Liver (tissue), 9 donors: ENCODE data around the gene SGCD. TPM values are rescaled to one million over a fixed set of nuclear protein-coding genes. Genes with fewer than 3 reads are reported as not detected.

Source experiments
- DNase-seq: peaks from one replicate; pipeline ENCODE4 v3.0.0-alpha.2; 2017; ENCODE audit warnings: low spot score
- H3K27ac ChIP-seq, 2 donors: one replicate each; pipeline ENCODE4 v1.7.0; 2013; ENCODE audit warnings: inconsistent platforms in 2 of 2, low read length in 2 of 2, control low read depth in 1 of 2, low read depth in 1 of 2, mild to moderate bottlenecking in 1 of 2
- H3K27me3 ChIP-seq, 4 donors: one replicate each; pipeline versions ENCODE4 v1.6.1 to v1.7.0; 2013; ENCODE audit warnings: low read length in 3 of 4, inconsistent platforms in 1 of 4, mild to moderate bottlenecking in 1 of 4, moderate library complexity in 1 of 4; ENCODE audit not compliant: control insufficient read depth in 4 of 4, insufficient read depth in 4 of 4
- H3K36me3 ChIP-seq, 4 donors: one replicate each; pipeline versions ENCODE4 v1.6.1 to v1.7.0; 2013; ENCODE audit warnings: low read length in 3 of 4, mild to moderate bottlenecking in 3 of 4, low read depth in 1 of 4, moderate library complexity in 1 of 4; ENCODE audit not compliant: control insufficient read depth in 4 of 4, insufficient read depth in 3 of 4
- H3K4me1 ChIP-seq, 4 donors: one replicate each; pipeline versions ENCODE4 v1.6.1 to v1.7.0; 2013; ENCODE audit warnings: low read length in 3 of 4, mild to moderate bottlenecking in 3 of 4, moderate library complexity in 1 of 4; ENCODE audit not compliant: control insufficient read depth in 4 of 4, insufficient read depth in 4 of 4
- H3K4me3 ChIP-seq, 3 donors: one replicate each; pipeline versions ENCODE4 v1.6.1 to v1.7.0; 2013; ENCODE audit warnings: low read length in 3 of 3, control low read depth in 1 of 3, low read depth in 1 of 3, mild to moderate bottlenecking in 1 of 3
- H3K9ac ChIP-seq, 2 donors: one replicate each; pipeline ENCODE4 v1.7.0; 2013; ENCODE audit warnings: low read length in 2 of 2, mild to moderate bottlenecking in 2 of 2, moderate library complexity in 2 of 2, control low read depth in 1 of 2, low read depth in 1 of 2
- H3K9me3 ChIP-seq, 4 donors: one replicate each; pipeline versions ENCODE4 v1.6.1 to v1.7.0; 2013; ENCODE audit warnings: low read length in 3 of 4; ENCODE audit not compliant: control insufficient read depth in 4 of 4
- EGR1 ChIP-seq, 2 donors: IDR thresholded peaks; 2 replicates each; pipeline ENCODE4 v1.6.1; 2016 to 2018; ENCODE audit warnings: antibody characterized with exemption in 2 of 2, low read depth in 2 of 2
- FOXA1 ChIP-seq: IDR thresholded peaks from 2 replicates; pipeline ENCODE4 v1.6.1; 2016; ENCODE audit warnings: antibody characterized with exemption
- FOXA2 ChIP-seq: IDR thresholded peaks from 2 replicates; pipeline ENCODE4 v1.6.1; 2016; ENCODE audit warnings: antibody characterized with exemption
- GABPA ChIP-seq, 2 donors: IDR thresholded peaks in 1 of 2; conservative IDR thresholded peaks in 1 of 2; 2 replicates each; pipeline ENCODE4 v1.6.1; 2016; ENCODE audit warnings: antibody characterized with exemption in 2 of 2, mild to moderate bottlenecking in 1 of 2, moderate library complexity in 1 of 2
- HNF4A ChIP-seq, 2 donors: conservative IDR thresholded peaks; 2 replicates each; pipeline ENCODE4 v1.6.1; 2016; ENCODE audit warnings: antibody characterized with exemption in 2 of 2, mild to moderate bottlenecking in 2 of 2
- HNF4G ChIP-seq: IDR thresholded peaks from 2 replicates; pipeline ENCODE4 v1.6.1; 2016; ENCODE audit warnings: antibody characterized with exemption
- NR2F2 ChIP-seq: IDR thresholded peaks from 2 replicates; pipeline ENCODE4 v1.6.1; 2016; ENCODE audit warnings: antibody characterized with exemption
- RAD21 ChIP-seq, 2 donors: IDR thresholded peaks; 2 replicates each; pipeline ENCODE4 v1.6.1; 2016; ENCODE audit warnings: antibody characterized with exemption in 2 of 2, mild to moderate bottlenecking in 2 of 2
- RXRA ChIP-seq, 2 donors: IDR thresholded peaks; 2 replicates each; pipeline ENCODE4 v1.6.1; 2017 to 2018; ENCODE audit warnings: antibody characterized with exemption in 2 of 2, mild to moderate bottlenecking in 1 of 2
- TAF1 ChIP-seq: conservative IDR thresholded peaks from 2 replicates; pipeline ENCODE4 v1.6.1; 2016; ENCODE audit warnings: antibody characterized with exemption, mild to moderate bottlenecking
- YY1 ChIP-seq: IDR thresholded peaks from 2 replicates; pipeline ENCODE4 v1.6.1; 2016; ENCODE audit warnings: antibody characterized with exemption, mild to moderate bottlenecking
- WGBS: extraction: QIAGEN DNeasy Blood & Tissue Kit; methylation state at CpG from one replicate; pipeline ENCODE4 v1.1.7; 2013; 5-methylcytosine and 5-hydroxymethylcytosine counted together
- polyA plus RNA-seq, 2 donors: library from polyadenylated mRNA; stranded (reverse) in 1 of 2; unstranded in 1 of 2; fragments of 200-250 nt in 1 of 2; fragments of >200 nt in 1 of 2; fragmentation: Nextera tagmentation in 1 of 2; extraction: Ambion mirVana in 1 of 2; gene quantifications; one replicate each; pipeline versions ENCODE4 v1.2.1 to v1.2.3, GENCODE V29; 2013 to 2015
- total RNA-seq, 2 donors: library from RNA; depleted of rRNA; stranded (reverse); fragments of >200 nt; gene quantifications; one replicate each; pipeline ENCODE4 v1.2.3, GENCODE V29; 2014
- TF ChIP-seq, protein P1 (sequence below): IDR thresholded peaks from 2 replicates; pipeline ENCODE4 v1.6.1; 2016; ENCODE audit warnings: antibody characterized with exemption, mild to moderate bottlenecking
- TF ChIP-seq, protein P2 (sequence below): IDR thresholded peaks from 2 replicates; pipeline ENCODE4 v1.6.1; 2016; ENCODE audit warnings: antibody characterized with exemption
- TF ChIP-seq, protein P3 (sequence below): IDR thresholded peaks from 2 replicates; pipeline ENCODE4 v1.6.1; 2016; ENCODE audit warnings: antibody characterized with exemption
- donor health status: healthy.
- donor health status: healthy.
- donor health status: healthy.
- donor health status: healthy.
- donor health status: healthy.

SGCD gene
- total and polyA plus RNA-seq, 4 donors: 0.35 to 1.7 (median 1.0) TPM

DNA sequence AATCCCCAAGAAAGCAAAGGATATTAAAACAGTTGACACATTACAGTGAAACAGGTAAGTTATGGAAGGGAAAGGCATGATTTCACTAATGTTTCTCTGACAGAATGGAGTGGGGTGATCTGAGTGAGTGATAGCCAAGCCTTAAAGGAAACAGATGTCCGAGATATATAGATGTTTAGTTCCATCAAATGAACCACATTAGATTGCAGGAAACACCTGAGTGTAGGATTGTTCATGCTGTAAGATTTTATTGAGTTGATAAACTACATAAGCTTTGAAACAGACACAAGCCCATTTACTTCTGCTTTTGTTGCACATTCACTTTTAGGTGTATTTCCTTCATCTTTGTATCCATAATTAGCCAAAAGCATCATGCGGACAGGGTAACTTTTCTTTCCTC lies 356.0 kb downstream of the SGCD start (continued):
- TF ChIP-seq, protein P1, sequence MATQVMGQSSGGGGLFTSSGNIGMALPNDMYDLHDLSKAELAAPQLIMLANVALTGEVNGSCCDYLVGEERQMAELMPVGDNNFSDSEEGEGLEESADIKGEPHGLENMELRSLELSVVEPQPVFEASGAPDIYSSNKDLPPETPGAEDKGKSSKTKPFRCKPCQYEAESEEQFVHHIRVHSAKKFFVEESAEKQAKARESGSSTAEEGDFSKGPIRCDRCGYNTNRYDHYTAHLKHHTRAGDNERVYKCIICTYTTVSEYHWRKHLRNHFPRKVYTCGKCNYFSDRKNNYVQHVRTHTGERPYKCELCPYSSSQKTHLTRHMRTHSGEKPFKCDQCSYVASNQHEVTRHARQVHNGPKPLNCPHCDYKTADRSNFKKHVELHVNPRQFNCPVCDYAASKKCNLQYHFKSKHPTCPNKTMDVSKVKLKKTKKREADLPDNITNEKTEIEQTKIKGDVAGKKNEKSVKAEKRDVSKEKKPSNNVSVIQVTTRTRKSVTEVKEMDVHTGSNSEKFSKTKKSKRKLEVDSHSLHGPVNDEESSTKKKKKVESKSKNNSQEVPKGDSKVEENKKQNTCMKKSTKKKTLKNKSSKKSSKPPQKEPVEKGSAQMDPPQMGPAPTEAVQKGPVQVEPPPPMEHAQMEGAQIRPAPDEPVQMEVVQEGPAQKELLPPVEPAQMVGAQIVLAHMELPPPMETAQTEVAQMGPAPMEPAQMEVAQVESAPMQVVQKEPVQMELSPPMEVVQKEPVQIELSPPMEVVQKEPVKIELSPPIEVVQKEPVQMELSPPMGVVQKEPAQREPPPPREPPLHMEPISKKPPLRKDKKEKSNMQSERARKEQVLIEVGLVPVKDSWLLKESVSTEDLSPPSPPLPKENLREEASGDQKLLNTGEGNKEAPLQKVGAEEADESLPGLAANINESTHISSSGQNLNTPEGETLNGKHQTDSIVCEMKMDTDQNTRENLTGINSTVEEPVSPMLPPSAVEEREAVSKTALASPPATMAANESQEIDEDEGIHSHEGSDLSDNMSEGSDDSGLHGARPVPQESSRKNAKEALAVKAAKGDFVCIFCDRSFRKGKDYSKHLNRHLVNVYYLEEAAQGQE: no peak
- no peak for TF ChIP-seq FOXA2
- TF ChIP-seq GABPA (IDR thresholded peaks at IDR 0.05 in 1 of 2, conservative IDR thresholded peaks at IDR 0.05 in 1 of 2): no peak

DNA sequence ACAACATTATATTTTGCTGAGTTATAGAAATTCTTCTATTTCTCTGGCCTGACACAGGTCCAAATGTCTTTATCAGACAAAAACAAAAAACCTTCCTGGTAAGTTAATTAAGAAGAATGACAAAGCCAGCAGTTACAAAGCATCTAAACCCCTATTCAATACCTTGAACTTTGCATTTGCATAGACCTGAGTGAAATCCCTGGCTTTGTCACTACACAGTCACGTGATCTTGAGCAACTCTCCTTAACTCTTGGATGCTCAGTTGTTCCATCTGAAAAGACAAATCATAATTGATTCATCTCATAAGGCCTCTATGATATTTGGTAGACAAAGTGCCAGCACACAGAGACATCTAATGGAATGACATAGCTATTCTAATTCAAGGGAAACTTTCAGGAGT lies 356.5 kb downstream of the SGCD start:
- 43% methylated on average over 1 of the region's 1 CpG for WGBS
- no peak overlapping the region for H3K27ac ChIP-seq
- TF ChIP-seq FOXA1 (no peak), EGR1 (IDR thresholded peaks at IDR 0.05; ENCODE audit: low read depth in 2 of 2) (no peak), RAD21 (IDR thresholded peaks at IDR 0.05) (no peak), FOXA2 (no peak), GABPA (IDR thresholded peaks at IDR 0.05 in 1 of 2, conservative IDR thresholded peaks at IDR 0.05 in 1 of 2) (no peak), HNF4G (no peak), RXRA (IDR thresholded peaks at IDR 0.05) (no peak), HNF4A (conservative IDR thresholded peaks at IDR 0.05) (no peak), TAF1 (no peak), YY1 (no peak), NR2F2 (no peak)
- TF ChIP-seq, protein P2, sequence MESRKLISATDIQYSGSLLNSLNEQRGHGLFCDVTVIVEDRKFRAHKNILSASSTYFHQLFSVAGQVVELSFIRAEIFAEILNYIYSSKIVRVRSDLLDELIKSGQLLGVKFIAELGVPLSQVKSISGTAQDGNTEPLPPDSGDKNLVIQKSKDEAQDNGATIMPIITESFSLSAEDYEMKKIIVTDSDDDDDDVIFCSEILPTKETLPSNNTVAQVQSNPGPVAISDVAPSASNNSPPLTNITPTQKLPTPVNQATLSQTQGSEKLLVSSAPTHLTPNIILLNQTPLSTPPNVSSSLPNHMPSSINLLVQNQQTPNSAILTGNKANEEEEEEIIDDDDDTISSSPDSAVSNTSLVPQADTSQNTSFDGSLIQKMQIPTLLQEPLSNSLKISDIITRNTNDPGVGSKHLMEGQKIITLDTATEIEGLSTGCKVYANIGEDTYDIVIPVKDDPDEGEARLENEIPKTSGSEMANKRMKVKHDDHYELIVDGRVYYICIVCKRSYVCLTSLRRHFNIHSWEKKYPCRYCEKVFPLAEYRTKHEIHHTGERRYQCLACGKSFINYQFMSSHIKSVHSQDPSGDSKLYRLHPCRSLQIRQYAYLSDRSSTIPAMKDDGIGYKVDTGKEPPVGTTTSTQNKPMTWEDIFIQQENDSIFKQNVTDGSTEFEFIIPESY: no peak
- TF ChIP-seq, protein P3, sequence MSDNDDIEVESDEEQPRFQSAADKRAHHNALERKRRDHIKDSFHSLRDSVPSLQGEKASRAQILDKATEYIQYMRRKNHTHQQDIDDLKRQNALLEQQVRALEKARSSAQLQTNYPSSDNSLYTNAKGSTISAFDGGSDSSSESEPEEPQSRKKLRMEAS: no peak
- TF ChIP-seq, protein P1: no peak

More for the DNA sequence above, 356.5 kb downstream of the SGCD start:
- no peak overlapping the region for H3K4me3 ChIP-seq
- H3K9me3 ChIP-seq: no peaks in the 10 kb centered on the region
- H3K27me3 ChIP-seq: no peaks in the 10 kb centered on the region
- no peak overlapping the region for H3K9ac ChIP-seq
- no peaks in the 10 kb centered on the region for H3K4me1 ChIP-seq
- no peak for DNase-seq
- no peaks in the 10 kb centered on the region for H3K36me3 ChIP-seq
